ENCODE data around the gene GAD2. TPM values are rescaled to one million over a fixed set of nuclear protein-coding genes. Genes with fewer than 3 reads are reported as not detected.
"Not testable (repeated sequence)": the region's sequence is repeated elsewhere in the genome, so short reads cannot be mapped to it uniquely, and the experiment has no call there.

The GAD2 gene
- total RNA-seq, 1 experiment from 2014 or later = not detected

DNA sequence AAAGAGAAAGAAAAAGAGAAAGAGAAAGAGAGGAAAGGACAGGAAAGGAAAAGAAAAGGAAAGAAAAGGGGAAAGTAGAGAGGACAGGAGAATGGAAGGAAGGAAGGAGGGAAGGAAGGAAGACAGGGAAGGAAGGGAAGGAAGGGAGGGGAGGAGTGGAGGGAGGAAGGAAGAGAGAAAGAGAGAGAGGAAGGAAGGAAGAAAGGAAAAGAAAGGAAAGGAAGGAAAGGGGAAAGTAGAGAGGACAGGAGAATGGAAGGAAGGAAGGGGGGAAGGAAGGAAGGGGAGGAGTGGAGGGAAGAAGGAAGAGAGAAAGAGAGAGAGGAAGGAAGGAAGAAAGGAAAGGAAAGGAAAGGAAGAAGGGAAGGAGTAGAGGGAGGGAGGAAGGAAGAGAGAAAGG is 125.1 kb downstream of the GAD2 start:
- CTCF ChIA-PET = no interaction called here
- no peak for ATAC-seq
- no peak for DNase-seq (ENCODE audit: low read depth, low spot score)
- in situ Hi-C loops (cut with HindIII; ENCODE audit: low pct_unique_long_range_greater_than_20kb, low sequenced_read_pairs) (no loop called here), intact Hi-C loops (cut with micrococcal nuclease; ENCODE audit: unreplicated experiment) (no loop called here)
- no TSS peak for BruUV-seq (replicated peaks)
- Histone ChIP-seq H3K27ac (ENCODE audit: low read length) (no peak overlapping the region), H3K4me1 (ENCODE audit: control insufficient read depth, insufficient read depth, low read length) (no peaks in the 10 kb centered on the region), H3K36me3 (ENCODE audit: control insufficient read depth, insufficient read depth, low read length) (no peaks in the 10 kb centered on the region), H3K4me3 (ENCODE audit: low read depth in 2 of 2, low read length in 2 of 2) (no peak overlapping the region), H3K9me3 (ENCODE audit: control insufficient read depth, insufficient read depth, low read depth, low read length) (no peaks in the 10 kb centered on the region), H3K27me3 (ENCODE audit: control insufficient read depth, insufficient read depth, low read length) (no peaks in the 10 kb centered on the region)
- TF ChIP-seq POLR2AphosphoS5 (IDR thresholded peaks at IDR 0.05; ENCODE audit: low read depth, low read length) = no peak
- TF ChIP-seq SIN3A (IDR thresholded peaks at IDR 0.05; ENCODE audit: borderline replicate concordance, insufficient read depth, low read depth, low read length) = no peak
- TF ChIP-seq TCF7L2 (IDR thresholded peaks at IDR 0.05; ENCODE audit: low read depth, low read length) = no peak
- TF ChIP-seq, protein P1, sequence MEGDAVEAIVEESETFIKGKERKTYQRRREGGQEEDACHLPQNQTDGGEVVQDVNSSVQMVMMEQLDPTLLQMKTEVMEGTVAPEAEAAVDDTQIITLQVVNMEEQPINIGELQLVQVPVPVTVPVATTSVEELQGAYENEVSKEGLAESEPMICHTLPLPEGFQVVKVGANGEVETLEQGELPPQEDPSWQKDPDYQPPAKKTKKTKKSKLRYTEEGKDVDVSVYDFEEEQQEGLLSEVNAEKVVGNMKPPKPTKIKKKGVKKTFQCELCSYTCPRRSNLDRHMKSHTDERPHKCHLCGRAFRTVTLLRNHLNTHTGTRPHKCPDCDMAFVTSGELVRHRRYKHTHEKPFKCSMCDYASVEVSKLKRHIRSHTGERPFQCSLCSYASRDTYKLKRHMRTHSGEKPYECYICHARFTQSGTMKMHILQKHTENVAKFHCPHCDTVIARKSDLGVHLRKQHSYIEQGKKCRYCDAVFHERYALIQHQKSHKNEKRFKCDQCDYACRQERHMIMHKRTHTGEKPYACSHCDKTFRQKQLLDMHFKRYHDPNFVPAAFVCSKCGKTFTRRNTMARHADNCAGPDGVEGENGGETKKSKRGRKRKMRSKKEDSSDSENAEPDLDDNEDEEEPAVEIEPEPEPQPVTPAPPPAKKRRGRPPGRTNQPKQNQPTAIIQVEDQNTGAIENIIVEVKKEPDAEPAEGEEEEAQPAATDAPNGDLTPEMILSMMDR (IDR thresholded peaks at IDR 0.05) = no peak
- TF ChIP-seq, protein P2, sequence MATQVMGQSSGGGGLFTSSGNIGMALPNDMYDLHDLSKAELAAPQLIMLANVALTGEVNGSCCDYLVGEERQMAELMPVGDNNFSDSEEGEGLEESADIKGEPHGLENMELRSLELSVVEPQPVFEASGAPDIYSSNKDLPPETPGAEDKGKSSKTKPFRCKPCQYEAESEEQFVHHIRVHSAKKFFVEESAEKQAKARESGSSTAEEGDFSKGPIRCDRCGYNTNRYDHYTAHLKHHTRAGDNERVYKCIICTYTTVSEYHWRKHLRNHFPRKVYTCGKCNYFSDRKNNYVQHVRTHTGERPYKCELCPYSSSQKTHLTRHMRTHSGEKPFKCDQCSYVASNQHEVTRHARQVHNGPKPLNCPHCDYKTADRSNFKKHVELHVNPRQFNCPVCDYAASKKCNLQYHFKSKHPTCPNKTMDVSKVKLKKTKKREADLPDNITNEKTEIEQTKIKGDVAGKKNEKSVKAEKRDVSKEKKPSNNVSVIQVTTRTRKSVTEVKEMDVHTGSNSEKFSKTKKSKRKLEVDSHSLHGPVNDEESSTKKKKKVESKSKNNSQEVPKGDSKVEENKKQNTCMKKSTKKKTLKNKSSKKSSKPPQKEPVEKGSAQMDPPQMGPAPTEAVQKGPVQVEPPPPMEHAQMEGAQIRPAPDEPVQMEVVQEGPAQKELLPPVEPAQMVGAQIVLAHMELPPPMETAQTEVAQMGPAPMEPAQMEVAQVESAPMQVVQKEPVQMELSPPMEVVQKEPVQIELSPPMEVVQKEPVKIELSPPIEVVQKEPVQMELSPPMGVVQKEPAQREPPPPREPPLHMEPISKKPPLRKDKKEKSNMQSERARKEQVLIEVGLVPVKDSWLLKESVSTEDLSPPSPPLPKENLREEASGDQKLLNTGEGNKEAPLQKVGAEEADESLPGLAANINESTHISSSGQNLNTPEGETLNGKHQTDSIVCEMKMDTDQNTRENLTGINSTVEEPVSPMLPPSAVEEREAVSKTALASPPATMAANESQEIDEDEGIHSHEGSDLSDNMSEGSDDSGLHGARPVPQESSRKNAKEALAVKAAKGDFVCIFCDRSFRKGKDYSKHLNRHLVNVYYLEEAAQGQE (IDR thresholded peaks at IDR 0.05; ENCODE audit: insufficient read depth in 1 of 2, low read depth in 2 of 2, low read length in 1 of 2) = no peak
- POLR2A ChIA-PET = no interaction called here

DNA sequence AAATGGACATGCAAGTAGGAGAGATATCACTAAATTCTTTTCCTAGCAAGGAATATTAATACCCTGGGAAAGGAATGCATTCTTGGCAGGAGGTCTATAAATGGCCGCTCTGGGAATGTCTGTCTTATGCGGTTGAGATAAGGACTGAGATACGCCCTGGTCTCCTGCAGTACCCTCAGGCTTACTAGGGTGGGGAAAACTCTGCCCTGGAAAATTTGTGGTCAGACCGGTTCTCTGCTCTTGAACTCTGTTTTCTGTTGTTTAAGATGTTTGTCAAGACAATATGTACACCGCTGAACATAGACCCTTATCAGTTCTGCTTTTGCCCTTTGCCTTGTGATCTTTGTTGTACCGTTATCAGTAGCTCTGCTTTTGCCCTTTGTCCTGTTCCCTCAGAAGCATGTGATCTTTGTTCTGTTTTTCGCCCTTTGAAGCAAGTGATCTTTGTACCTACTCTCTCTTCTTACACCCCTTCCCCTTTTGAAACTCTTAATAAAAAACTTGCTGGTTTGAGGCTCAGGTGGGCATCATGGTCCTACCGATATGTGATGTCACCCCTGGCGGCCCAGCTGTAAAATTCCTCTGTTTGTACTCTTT is 132.3 kb downstream of the GAD2 start:
- intact Hi-C loops (cut with micrococcal nuclease; ENCODE audit: unreplicated experiment); ATAC-seq; H3K27ac ChIP-seq (ENCODE audit: low read length); H3K27me3 ChIP-seq (ENCODE audit: control insufficient read depth, insufficient read depth, low read length); H3K36me3 ChIP-seq (ENCODE audit: control insufficient read depth, insufficient read depth, low read length); DNase-seq (ENCODE audit: low read depth, low spot score); H3K4me3 ChIP-seq (ENCODE audit: low read depth in 2 of 2, low read length in 2 of 2); BruUV-seq (replicated peaks); H3K9me3 ChIP-seq (ENCODE audit: control insufficient read depth, insufficient read depth, low read depth, low read length); in situ Hi-C loops (cut with HindIII; ENCODE audit: low pct_unique_long_range_greater_than_20kb, low sequenced_read_pairs); CTCF ChIA-PET; H3K4me1 ChIP-seq (ENCODE audit: control insufficient read depth, insufficient read depth, low read length); POLR2A ChIA-PET: not testable (repeated sequence)

Other genes with a start within 250 kb of the GAD2 start
- gene APBB1IP, start 221.6 kb downstream of the GAD2 start, total RNA-seq (2021; ENCODE audit: unreplicated experiment) = 0.21 TPM